AG09319 (cell line): Measurements from ENCODE around the gene HYLS1.
"Not testable (repeated sequence)": the region's sequence is repeated elsewhere in the genome, so short reads cannot be mapped to it uniquely, and the experiment has no call there.

ENCODE experiments used
- DNase-seq: peaks from one replicate; pipeline ENCODE4 v3.0.0-alpha.2; 2010; ENCODE audit warnings: low read depth; ENCODE audit errors: extremely low read depth
- TF ChIP-seq, protein P1 (sequence below): IDR thresholded peaks from 2 replicates; pipeline ENCODE4 v1.5.1; 2011; ENCODE audit warnings: low read depth, mild to moderate bottlenecking, inconsistent platforms, low read length, moderate library complexity

Gene HYLS1, protein sequence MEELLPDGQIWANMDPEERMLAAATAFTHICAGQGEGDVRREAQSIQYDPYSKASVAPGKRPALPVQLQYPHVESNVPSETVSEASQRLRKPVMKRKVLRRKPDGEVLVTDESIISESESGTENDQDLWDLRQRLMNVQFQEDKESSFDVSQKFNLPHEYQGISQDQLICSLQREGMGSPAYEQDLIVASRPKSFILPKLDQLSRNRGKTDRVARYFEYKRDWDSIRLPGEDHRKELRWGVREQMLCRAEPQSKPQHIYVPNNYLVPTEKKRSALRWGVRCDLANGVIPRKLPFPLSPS

DNA sequence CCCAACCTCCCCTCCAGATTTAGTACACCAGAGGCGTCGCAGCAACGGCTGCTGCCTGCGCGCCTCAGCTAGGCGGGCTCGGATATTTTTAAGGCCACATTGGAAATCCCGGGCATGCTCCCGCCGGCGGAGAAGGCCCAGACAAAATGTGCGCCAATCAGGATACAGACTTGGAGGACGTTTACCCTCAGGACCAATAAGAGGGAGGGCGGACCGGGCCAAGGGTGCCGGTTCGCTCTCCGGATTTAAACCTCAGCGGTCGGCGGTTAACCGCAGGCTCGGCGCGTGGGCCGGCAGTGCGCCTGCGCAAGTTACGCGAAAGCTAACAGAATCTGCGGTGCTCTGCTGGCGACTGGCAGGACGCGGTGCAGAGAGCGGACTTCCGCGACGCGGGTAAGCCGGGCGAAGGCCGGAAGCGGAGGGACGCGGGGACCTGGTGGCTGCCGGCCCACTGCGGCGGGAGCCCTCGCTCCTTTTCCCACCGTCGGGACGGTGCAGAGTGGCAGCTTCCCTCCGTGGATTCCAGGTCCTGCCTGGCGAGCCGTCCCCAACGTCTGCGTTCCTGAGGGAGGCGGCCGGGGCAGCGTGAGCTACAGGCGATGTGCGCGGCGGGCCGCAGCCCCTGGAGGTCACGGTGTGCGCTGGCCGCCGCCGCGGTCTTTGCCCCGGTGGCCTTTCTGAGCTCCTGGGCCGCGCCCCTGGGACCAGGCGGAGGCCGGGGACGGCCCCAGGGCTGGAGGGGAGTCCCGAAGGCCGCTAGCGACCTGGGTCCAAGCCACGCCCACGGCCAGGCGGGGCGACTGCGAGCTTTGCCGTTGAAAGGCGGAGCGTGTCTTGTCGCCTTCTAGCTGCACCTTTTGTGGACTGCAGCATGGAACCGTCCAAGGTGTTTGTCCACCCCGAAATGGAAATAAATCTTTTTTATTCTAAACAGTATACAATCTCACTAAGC is at the start of gene HYLS1:
Gene HYLS1, plus strand, starts transcription at position 296 of the 952 bp plus-strand sequence. CDS start 11,701 bp downstream, outside the sequence.
- TF ChIP-seq, protein P1, sequence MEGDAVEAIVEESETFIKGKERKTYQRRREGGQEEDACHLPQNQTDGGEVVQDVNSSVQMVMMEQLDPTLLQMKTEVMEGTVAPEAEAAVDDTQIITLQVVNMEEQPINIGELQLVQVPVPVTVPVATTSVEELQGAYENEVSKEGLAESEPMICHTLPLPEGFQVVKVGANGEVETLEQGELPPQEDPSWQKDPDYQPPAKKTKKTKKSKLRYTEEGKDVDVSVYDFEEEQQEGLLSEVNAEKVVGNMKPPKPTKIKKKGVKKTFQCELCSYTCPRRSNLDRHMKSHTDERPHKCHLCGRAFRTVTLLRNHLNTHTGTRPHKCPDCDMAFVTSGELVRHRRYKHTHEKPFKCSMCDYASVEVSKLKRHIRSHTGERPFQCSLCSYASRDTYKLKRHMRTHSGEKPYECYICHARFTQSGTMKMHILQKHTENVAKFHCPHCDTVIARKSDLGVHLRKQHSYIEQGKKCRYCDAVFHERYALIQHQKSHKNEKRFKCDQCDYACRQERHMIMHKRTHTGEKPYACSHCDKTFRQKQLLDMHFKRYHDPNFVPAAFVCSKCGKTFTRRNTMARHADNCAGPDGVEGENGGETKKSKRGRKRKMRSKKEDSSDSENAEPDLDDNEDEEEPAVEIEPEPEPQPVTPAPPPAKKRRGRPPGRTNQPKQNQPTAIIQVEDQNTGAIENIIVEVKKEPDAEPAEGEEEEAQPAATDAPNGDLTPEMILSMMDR = peak; percentile 20
- DNase-seq = peak; percentile 90

DNA sequence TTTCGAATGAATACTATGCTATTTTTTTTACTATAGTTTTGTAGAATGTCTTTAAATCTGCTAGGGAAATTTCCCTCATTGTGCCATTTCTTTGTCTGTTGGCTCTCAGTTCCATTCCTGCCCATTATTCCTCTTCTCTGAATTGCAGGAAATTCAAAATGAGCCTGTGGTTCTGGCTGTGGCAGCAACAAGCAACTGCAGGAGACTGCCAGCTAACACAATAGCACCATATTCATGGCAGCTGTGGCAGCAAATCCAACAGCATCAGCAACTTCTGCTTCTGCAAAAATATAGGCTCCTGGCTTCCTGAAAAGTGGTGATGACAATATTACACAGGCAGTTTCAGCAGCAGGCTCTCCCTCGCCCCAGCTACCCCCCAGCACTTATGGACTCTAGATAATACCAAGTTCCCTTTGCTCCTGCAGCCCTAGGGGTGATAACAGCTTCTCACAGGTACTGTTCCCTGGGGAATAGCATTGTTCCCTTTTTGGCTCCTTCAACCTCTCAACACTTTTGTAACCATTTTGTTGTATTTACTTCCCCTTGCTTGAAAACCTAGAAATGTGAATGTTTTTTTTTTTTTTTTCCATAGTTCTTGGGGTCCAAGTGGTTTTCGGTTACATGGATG is 45.0 kb upstream of the HYLS1 start:
- TF ChIP-seq, protein P1 = no peak
- no peak for DNase-seq

DNA sequence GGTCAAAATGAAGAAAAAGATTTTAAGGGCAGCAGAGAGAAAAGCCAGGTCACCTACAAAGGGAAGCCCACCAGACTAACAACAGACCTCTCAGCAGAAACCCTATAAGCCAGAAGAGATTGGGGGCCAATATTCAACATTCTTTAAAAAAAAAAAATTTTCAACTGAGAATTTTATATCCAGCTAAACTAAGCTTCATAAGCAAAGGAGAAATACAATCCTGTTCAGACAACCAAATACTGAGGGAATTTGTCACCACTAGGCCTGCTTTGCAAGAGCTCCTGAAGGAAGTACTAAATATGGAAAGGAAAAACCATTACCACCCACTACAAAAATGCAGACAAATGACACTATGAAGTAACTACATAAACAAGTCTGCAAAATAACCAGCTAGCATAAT is 41.3 kb upstream of the HYLS1 start:
- TF ChIP-seq, protein P1 = no peak
- DNase-seq = no peak

DNA sequence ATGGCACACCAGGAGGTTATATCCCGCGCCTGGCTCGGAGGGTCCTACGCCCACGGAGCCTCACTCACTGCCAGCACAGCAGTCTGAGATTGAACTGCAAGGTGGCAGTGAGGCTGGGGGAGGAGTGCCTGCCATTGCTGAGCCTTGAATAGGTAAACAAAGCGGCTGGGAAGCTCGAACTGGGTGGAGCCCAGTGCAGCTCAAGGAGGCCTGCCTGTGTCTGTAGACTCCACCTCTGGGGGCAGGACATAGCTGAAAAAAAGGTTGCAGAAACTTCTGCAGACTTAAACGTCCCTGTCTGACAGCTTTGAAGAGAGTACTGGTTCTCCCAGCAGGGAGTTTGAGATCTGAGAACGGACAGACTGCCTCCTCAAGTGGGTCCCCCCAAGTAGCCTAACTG is 29.8 kb upstream of the HYLS1 start:
- not testable (repeated sequence) for DNase-seq

DNA sequence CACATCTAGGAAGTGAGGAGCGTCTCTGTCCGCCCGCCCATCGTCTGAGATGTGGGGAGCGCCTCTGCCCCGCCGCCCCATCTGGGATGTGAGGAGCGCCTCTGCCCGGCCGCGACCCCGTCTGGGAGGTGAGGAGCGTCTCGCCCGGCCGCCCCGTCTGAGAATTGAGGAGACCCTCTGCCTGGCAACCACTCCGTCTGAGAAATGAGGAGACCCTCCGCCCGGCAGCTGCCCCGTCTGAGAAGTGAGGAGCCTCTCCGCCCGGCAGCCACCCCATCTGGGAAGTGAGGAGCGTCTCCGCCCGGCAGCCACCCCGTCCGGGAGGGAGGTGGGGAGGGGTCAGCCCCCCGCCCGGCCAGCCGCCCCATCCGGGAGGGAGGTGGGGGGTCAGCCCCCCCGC is 24.7 kb upstream of the HYLS1 start:
- not testable (repeated sequence) for DNase-seq

DNA sequence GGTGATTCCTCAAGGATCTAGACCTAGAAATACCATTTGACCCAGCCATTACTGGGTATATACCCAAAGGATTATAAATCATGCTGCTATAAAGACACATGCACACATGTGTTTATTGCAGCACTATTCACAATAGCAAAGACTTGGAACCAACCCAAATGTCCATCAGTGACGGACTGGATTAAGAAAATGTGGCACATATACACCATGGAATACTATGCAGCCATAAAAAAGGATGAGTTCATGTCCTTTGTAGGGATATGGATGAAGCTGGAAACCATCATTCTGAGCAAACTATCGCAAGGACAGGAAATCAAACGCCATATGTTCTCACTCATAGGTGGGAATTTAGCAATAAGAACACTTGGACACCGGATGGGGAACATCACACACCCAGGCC is 22.1 kb upstream of the HYLS1 start:
- not testable (repeated sequence) for DNase-seq

DNA sequence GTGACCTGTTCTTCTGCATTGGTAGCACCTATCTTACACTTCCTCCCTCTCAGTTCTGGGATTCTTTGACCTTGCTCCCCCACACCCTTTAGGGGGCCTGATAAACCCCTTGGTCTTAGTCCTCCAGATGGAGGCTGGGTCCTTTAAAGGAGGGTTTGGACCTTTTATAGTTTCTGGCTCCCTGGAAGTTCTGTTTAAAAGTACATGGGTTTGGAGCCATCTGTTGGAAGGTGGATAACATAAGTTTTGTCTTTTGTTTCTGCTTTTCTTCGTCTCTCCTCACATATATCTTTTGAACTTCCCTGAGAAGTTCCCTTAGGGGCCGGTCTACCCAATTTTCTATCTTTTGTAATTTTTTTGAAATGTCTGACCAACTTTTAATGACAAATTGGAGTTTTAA is 17.9 kb upstream of the HYLS1 start:
- no peak for DNase-seq
- TF ChIP-seq, protein P1 = no peak

DNA sequence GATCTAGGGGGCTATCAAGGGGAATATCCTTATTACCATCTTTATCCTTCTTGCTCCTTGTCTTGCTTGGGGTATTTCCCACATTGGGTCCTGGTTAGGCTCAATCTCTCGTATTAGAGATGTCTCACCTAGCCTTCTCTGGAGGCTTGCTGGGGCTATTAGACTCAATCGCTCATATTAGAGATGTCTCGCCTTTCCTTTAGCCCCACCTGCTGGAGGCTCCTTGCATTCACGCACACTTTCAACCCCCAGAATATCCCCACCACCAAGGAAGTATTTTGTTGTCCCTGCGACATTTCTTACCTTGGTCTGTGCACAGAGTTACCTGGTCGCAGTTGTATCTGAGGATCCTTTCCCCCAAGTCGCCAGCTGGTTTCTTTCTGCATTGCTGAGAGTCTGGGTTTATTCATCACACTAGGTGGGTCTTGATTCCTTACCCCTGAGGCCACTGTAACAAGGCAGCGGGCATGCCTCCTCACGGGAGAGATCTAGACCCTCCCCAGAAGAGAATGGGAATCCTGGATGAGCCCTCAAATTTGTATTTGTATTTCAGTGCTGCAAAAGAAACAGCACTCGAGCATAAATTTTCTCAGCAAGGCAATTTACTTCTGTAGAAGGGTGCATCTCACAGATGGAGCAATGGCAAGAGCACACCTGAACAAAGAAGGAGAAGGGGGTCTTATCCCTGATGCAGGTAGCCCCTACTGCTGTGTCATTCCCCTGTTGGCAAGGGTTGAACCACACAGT is 15.9 kb upstream of the HYLS1 start:
- no peak for DNase-seq
- TF ChIP-seq, protein P1 = peak; percentile 48
